ENCODE data around the gene SMPD1. TPM values are rescaled to one million over a fixed set of nuclear protein-coding genes. Genes with fewer than 3 reads are reported as not detected.

The SMPD1 gene
- total RNA-seq, 1 donor from 2014 or later: 22.5 TPM

GRCh38 chr11:6354651-6355485 lies 35.4 kb upstream of the SMPD1 start:
- no peak for DNase-seq (ENCODE audit: low read depth)
- H3K4me3 ChIP-seq (ENCODE audit: low read depth, low read length): no peak overlapping the region
- TF ChIP-seq CTCF (conservative IDR thresholded peaks at IDR 0.05; ENCODE audit: low read depth, low read length): no peak

- DNase-seq (ENCODE audit: low read depth): no peak
- TF ChIP-seq CTCF (conservative IDR thresholded peaks at IDR 0.05; ENCODE audit: low read depth, low read length): no peak
- no peak overlapping the region for H3K4me3 ChIP-seq (ENCODE audit: low read depth, low read length)
These were observed 33.7 kb upstream of the SMPD1 start for GRCh38 chr11:6356503-6357055.

- H3K4me3 ChIP-seq (ENCODE audit: low read depth, low read length): no peak overlapping the region
- peak; percentile 74 for DNase-seq (ENCODE audit: low read depth)
- no peak for TF ChIP-seq CTCF (conservative IDR thresholded peaks at IDR 0.05; ENCODE audit: low read depth, low read length)
These were observed 33.1 kb upstream of the SMPD1 start for GRCh38 chr11:6357222-6357621.

GRCh38 chr11:6360183-6360582 lies 30.1 kb upstream of the SMPD1 start:
- DNase-seq (ENCODE audit: low read depth): no peak
- no peak overlapping the region for H3K4me3 ChIP-seq (ENCODE audit: low read depth, low read length)
- no peak for TF ChIP-seq CTCF (conservative IDR thresholded peaks at IDR 0.05; ENCODE audit: low read depth, low read length)

GRCh38 chr11:6362185-6362872 lies 27.9 kb upstream of the SMPD1 start:
- TF ChIP-seq CTCF (conservative IDR thresholded peaks at IDR 0.05; ENCODE audit: low read depth, low read length): no peak
- no peak for DNase-seq (ENCODE audit: low read depth)
- H3K4me3 ChIP-seq (ENCODE audit: low read depth, low read length): no peak overlapping the region

GRCh38 chr11:6362873-6363678 lies 27.2 kb upstream of the SMPD1 start:
- TF ChIP-seq CTCF (conservative IDR thresholded peaks at IDR 0.05; ENCODE audit: low read depth, low read length): peak; percentile 96
- DNase-seq (ENCODE audit: low read depth): no peak
- no peak overlapping the region for H3K4me3 ChIP-seq (ENCODE audit: low read depth, low read length)
